Smooth muscle cell (in vitro differentiated cells): ENCODE data around the gene MDFI. TPM values are rescaled to one million over a fixed set of nuclear protein-coding genes. Genes with fewer than 3 reads are reported as not detected.

Experiments
- DNase-seq: peaks from one replicate; lab custom pipeline; 2025; ENCODE audit not compliant: unreplicated experiment; lab: John Stamatoyannopoulos, UW
- H2AFZ ChIP-seq: fragments of 200-600 bp; sonication (generic); 2 replicates; pipeline ENCODE4 v1.6.0; 2016; ENCODE audit warnings: antibody characterized with exemption, low read depth, mild to moderate bottlenecking
- H3F3A ChIP-seq: fragments of 200-600 bp; sonication (generic); 2 replicates; pipeline ENCODE4 v1.6.0; 2017; ENCODE audit warnings: antibody characterized with exemption, low read depth
- H3K27ac ChIP-seq: fragments of 200-600 bp; sonication (generic); 2 replicates; pipeline ENCODE4 v1.5.1; 2016; ENCODE audit warnings: low read depth, mild to moderate bottlenecking
- H3K27me3 ChIP-seq: fragments of 200-600 bp; sonication (generic); 2 replicates; pipeline ENCODE4 v1.6.1; 2016; ENCODE audit warnings: low read depth, mild to moderate bottlenecking
- H3K36me3 ChIP-seq: fragments of 200-600 bp; sonication (generic); 2 replicates; pipeline ENCODE4 v1.5.1; 2016; ENCODE audit warnings: low read depth
- H3K4me1 ChIP-seq: fragments of 200-600 bp; sonication (generic); 2 replicates; pipeline ENCODE4 v1.5.1; 2016; ENCODE audit warnings: low read depth
- H3K4me2 ChIP-seq: fragments of 200-600 bp; sonication (generic); 2 replicates; pipeline ENCODE4 v1.6.0; 2016; ENCODE audit warnings: mild to moderate bottlenecking
- H3K4me3 ChIP-seq: fragments of 200-600 bp; sonication (generic); 2 replicates; pipeline ENCODE4 v1.5.1; 2016; ENCODE audit warnings: mild to moderate bottlenecking
- H3K79me2 ChIP-seq: fragments of 200-600 bp; sonication (generic); 2 replicates; pipeline ENCODE4 v1.6.0; 2016; ENCODE audit warnings: low read depth, mild to moderate bottlenecking
- H3K9ac ChIP-seq: fragments of 200-600 bp; sonication (generic); 2 replicates; pipeline ENCODE4 v1.6.0; 2016; ENCODE audit warnings: low read depth
- H3K9me3 ChIP-seq: fragments of 200-600 bp; sonication (generic); replicated peaks from 2 replicates; pipeline ENCODE4 v1.5.1; 2016; ENCODE audit warnings: low read depth
- H4K20me1 ChIP-seq: fragments of 200-600 bp; sonication (generic); 2 replicates; pipeline ENCODE4 v1.6.0; 2016; ENCODE audit warnings: low read depth
- WGBS: methylation state at CpG from one replicate; pipeline ENCODE4 v1.1.7; 2016; ENCODE audit warnings: low lambda C conversion rate; 5-methylcytosine and 5-hydroxymethylcytosine counted together
- polyA plus RNA-seq: library from polyadenylated mRNA; unstranded; fragments of >200 nt; fragmentation: Nextera tagmentation; extraction: Ambion mirVana; gene quantifications from 2 replicates; pipeline ENCODE4 v1.2.1, GENCODE V29; 2016
- total RNA-seq: library from RNA; depleted of rRNA; stranded (reverse); fragments of >200 nt; gene quantifications from 2 replicates; pipeline ENCODE4 v1.2.3, GENCODE V29; 2014
- TF ChIP-seq, protein P1 (sequence below): fragments of 200-600 bp; sonication (generic); IDR thresholded peaks from 2 replicates; pipeline ENCODE4 v1.5.1; 2017; ENCODE audit warnings: borderline replicate concordance, mild to moderate bottlenecking, antibody characterized with exemption; ENCODE audit not compliant: insufficient read depth, poor library complexity, severe bottlenecking

Gene MDFI
- total and polyA plus RNA-seq, 2 experiments from 2014 or later, result 102 to 168 TPM

DNA sequence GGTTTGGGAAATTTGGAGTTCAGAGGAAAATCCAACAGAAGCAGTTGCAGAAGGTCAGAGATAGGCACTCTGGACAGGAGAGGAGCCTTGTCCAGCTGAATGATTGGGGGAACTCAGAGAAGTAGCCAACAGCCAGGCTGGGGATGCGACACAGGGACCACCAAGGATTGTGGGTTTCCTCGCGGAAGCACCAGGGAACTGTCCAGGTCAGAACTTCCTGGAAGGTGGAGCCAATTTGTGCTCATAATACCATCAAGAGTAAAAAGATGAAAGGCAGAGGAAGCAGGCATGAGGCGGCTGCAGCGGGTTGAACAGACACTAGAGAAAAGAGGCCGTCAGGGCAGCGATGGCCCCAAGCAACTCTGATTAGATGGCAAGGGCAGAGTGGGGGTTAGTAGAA is 33.7 kb downstream of the MDFI start:
- no peak overlapping the region for H2AFZ ChIP-seq
- no peaks in the 10 kb centered on the region for H3K36me3 ChIP-seq
- peaks cover 7% of the 10 kb centered on the region for H3K27me3 ChIP-seq
- H3K9ac ChIP-seq, result no peak overlapping the region
- no peak overlapping the region for H3K4me2 ChIP-seq
- H3K4me3 ChIP-seq, result no peak overlapping the region
- TF ChIP-seq, protein P1, sequence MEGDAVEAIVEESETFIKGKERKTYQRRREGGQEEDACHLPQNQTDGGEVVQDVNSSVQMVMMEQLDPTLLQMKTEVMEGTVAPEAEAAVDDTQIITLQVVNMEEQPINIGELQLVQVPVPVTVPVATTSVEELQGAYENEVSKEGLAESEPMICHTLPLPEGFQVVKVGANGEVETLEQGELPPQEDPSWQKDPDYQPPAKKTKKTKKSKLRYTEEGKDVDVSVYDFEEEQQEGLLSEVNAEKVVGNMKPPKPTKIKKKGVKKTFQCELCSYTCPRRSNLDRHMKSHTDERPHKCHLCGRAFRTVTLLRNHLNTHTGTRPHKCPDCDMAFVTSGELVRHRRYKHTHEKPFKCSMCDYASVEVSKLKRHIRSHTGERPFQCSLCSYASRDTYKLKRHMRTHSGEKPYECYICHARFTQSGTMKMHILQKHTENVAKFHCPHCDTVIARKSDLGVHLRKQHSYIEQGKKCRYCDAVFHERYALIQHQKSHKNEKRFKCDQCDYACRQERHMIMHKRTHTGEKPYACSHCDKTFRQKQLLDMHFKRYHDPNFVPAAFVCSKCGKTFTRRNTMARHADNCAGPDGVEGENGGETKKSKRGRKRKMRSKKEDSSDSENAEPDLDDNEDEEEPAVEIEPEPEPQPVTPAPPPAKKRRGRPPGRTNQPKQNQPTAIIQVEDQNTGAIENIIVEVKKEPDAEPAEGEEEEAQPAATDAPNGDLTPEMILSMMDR, result no peak
- 91% methylated on average over 7 of the region's 7 CpGs for WGBS
- H3K79me2 ChIP-seq, result no peaks in the 10 kb centered on the region
- H3K4me1 ChIP-seq, result no peaks in the 10 kb centered on the region
- no peaks in the 10 kb centered on the region for H4K20me1 ChIP-seq
- DNase-seq, result no peak
- H3K27ac ChIP-seq, result no peak overlapping the region
- no peaks in the 10 kb centered on the region for H3F3A ChIP-seq
- no peaks in the 10 kb centered on the region for H3K9me3 ChIP-seq

DNA sequence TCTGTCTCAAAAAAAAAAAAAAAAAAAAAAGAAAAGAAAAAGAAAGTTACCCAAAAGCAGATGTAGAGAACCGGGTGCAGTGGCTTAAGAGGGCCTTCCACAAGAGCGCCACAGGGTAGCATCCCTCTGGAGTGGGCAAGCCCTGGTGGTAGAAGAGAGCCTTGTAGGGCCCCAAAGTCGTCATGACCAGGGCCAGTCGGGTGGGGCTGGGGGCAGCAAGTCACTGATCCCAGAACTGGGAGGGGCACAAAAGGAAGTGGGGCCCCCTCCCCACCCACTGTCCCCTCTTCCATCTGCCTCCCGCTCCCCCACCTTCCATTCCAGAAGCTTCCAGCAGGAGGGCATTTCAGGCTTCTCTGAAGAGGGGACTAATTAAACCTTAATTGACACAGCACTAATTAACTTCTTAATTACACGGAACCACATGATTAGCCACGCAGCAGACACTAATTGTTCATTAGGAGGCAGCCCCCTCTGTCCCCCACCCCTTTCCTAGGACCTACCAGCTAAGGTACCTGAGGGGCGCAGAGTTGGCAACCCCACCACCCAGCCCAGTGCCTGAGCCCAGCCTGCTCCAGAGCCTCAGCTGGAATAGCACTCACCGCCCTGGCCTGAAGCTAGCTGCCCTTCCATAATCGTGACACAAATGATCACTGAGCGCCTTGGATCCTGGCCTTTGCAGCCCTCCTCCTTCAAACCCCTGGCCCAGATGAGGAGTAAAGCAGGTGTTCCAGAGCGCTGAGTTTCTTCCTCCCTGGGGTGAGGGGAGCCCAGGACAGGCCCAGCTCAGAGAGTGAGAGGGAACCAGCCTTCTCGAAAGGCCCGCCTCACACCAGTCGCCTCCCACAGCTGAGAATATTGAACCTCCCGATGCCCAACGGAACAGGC is 34.8 kb downstream of the MDFI start:
- Histone ChIP-seq H3K79me2 (no peaks in the 10 kb centered on the region), H3K4me3 (no peak overlapping the region), H3K27ac (no peak overlapping the region), H3K9me3 (no peaks in the 10 kb centered on the region), H3K4me1 (no peaks in the 10 kb centered on the region), H3K4me2 (no peak overlapping the region), H4K20me1 (no peaks in the 10 kb centered on the region), H3F3A (no peaks in the 10 kb centered on the region), H3K9ac (no peak overlapping the region), H3K36me3 (no peaks in the 10 kb centered on the region), H2AFZ (no peak overlapping the region), H3K27me3 (peaks cover 1% of the 10 kb centered on the region)
- 88% methylated on average over 17 of the region's 17 CpGs for WGBS
- DNase-seq, result no peak
- TF ChIP-seq, protein P1, result no peak

DNA sequence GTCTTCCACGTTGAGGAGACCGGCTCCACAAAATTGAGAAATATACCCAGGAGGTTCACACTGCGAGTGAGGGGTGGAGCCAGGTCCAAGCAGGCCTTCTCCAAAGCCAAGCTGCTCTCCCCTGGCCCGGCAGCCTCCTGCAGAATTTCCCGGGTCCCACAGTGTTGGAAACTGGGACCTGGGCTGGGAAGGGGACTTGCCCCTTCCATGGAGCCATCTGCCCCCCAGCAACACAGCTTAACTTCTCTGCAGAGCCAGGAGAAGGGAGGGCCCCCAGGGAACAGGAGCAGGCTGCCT is 35.4 kb downstream of the MDFI start:
- Histone ChIP-seq H3F3A (no peaks in the 10 kb centered on the region), H3K9ac (no peak overlapping the region), H3K4me3 (no peak overlapping the region), H3K79me2 (no peaks in the 10 kb centered on the region), H4K20me1 (no peaks in the 10 kb centered on the region), H3K4me2 (no peak overlapping the region), H3K27me3 (no peaks in the 10 kb centered on the region), H3K36me3 (no peaks in the 10 kb centered on the region), H3K4me1 (no peaks in the 10 kb centered on the region), H3K9me3 (no peaks in the 10 kb centered on the region), H3K27ac (no peak overlapping the region), H2AFZ (no peak overlapping the region)
- 90% methylated on average over 5 of the region's 5 CpGs for WGBS
- TF ChIP-seq, protein P1, result no peak
- no peak for DNase-seq
